ENCODE data around the gene NOX1. TPM values are rescaled to one million over a fixed set of nuclear protein-coding genes. Genes with fewer than 3 reads are reported as not detected.
A peak's percentile ranks its signal among the peaks of the same experiment; 100 is the strongest.
"Not testable (repeated sequence)": the region's sequence is repeated elsewhere in the genome, so short reads cannot be mapped to it uniquely, and the experiment has no call there.

Gene NOX1
- total RNA-seq, 3 donors from 2014 or later, result 27.8 to 109 (median 96.7) TPM

DNA sequence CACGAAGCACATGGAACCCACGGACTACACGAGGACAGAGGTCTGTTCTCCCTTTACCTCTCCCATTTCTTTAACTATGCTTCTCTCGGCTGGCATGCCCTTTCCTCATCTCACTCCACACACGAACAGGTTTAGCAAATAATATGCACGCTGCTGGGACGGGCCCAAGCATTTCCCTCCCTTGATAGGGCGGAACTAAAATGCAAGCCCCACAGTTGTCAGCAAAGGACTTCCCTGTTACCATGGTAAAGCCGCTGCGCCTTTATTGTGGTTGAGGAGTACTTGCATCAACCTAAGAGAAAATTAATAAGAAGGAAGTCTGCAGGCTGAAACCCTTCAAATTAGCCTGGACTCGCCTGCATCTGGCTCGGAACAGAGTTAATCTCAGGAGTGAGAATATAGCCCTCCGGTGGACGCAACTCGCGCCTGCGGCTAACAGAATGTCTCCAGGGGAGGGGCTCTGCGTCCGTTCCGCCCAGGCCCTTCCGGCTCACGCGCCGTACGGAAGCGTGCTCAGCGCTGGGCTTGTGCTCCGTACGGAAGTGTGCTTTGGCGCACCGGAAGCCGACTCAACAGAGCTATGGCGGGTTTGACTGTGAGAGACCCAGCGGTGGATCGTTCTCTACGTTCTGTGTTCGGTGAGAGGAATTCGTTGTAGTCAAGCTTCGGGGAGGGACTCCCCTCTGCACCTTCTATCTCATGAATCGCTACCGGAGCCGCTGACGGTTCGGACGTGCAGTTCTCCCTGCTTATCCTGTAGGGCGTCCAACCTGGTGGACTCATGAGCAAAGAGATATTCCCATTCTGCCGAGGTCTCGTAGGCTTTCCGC is 54.1 kb downstream of the NOX1 start, which contains the start of gene CSTF2:
Gene CSTF2, plus strand, starts transcription at position 555 of the 830 bp plus-strand sequence. Its CDS starts 26 bp downstream, at position 581.
- intact Hi-C loops (cut with DNase I, micrococcal nuclease), result no loop called here
- H3K36me3 ChIP-seq (ENCODE audit: low read depth), result no peaks in the 10 kb centered on the region
- TF ChIP-seq, protein P1, sequence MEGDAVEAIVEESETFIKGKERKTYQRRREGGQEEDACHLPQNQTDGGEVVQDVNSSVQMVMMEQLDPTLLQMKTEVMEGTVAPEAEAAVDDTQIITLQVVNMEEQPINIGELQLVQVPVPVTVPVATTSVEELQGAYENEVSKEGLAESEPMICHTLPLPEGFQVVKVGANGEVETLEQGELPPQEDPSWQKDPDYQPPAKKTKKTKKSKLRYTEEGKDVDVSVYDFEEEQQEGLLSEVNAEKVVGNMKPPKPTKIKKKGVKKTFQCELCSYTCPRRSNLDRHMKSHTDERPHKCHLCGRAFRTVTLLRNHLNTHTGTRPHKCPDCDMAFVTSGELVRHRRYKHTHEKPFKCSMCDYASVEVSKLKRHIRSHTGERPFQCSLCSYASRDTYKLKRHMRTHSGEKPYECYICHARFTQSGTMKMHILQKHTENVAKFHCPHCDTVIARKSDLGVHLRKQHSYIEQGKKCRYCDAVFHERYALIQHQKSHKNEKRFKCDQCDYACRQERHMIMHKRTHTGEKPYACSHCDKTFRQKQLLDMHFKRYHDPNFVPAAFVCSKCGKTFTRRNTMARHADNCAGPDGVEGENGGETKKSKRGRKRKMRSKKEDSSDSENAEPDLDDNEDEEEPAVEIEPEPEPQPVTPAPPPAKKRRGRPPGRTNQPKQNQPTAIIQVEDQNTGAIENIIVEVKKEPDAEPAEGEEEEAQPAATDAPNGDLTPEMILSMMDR (IDR thresholded peaks at IDR 0.05), result no peak
- peak; percentile 84 to 89 (median 87) for DNase-seq
- H3K4me1 ChIP-seq (ENCODE audit: low read depth), result no peaks in the 10 kb centered on the region
- peak; percentile 99 for ATAC-seq
- H3K4me3 ChIP-seq, result peak within 1 kb of the TSS; percentile 32
- H3K9me3 ChIP-seq, result no peaks in the 10 kb centered on the region

DNA sequence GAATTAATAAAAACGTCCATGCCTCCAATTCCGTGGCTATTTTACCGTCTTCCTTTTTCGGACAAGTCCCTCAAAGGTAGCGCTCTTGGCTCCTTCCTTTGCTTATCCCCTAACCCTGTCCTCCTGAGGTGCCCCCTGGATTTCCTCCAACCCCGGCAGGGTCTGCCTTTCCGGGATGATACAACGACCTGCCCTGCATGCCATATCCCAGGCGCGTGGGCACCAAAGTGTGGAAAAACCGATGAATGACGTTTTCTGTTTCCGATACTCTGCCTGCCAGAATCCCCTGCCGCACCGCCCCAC is 54.7 kb downstream of the NOX1 start:
- no peaks in the 10 kb centered on the region for H3K36me3 ChIP-seq (ENCODE audit: low read depth)
- TF ChIP-seq, protein P1 (IDR thresholded peaks at IDR 0.05), result no peak
- intact Hi-C loops (cut with DNase I, micrococcal nuclease), result no loop called here
- DNase-seq (peak in 2 of 3 donors; percentile 11 to 49), ATAC-seq (no peak)
- H3K4me3 ChIP-seq, result no peak overlapping the region
- H3K9me3 ChIP-seq, result no peaks in the 10 kb centered on the region
- no peaks in the 10 kb centered on the region for H3K4me1 ChIP-seq (ENCODE audit: low read depth)

DNA sequence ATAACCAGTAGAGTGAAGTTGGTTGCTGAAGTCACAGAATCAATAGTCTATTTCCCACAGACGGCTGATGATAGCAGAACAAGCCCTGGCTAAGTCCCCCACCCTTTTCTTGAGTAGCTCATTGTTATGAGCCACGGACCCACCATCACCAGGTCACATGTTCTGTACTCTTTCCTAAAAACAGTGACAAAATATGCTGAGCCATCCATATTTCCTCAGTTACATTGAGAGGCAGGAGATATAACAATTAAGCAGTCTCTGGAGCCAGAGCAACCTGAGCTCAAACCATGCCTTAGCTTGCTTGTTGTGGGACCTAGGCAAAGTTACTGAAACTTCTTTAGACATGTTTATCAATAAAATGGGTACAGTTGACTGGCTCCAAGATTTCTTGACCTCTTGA is 56.8 kb downstream of the NOX1 start:
- no peak for ATAC-seq
- H3K4me3 ChIP-seq, result no peak overlapping the region
- intact Hi-C loops (cut with DNase I, micrococcal nuclease), result no loop called here
- no peaks in the 10 kb centered on the region for H3K4me1 ChIP-seq (ENCODE audit: low read depth)
- no peaks in the 10 kb centered on the region for H3K9me3 ChIP-seq
- TF ChIP-seq, protein P1 (IDR thresholded peaks at IDR 0.05), result no peak
- no peaks in the 10 kb centered on the region for H3K36me3 ChIP-seq (ENCODE audit: low read depth)
- no peak for DNase-seq

DNA sequence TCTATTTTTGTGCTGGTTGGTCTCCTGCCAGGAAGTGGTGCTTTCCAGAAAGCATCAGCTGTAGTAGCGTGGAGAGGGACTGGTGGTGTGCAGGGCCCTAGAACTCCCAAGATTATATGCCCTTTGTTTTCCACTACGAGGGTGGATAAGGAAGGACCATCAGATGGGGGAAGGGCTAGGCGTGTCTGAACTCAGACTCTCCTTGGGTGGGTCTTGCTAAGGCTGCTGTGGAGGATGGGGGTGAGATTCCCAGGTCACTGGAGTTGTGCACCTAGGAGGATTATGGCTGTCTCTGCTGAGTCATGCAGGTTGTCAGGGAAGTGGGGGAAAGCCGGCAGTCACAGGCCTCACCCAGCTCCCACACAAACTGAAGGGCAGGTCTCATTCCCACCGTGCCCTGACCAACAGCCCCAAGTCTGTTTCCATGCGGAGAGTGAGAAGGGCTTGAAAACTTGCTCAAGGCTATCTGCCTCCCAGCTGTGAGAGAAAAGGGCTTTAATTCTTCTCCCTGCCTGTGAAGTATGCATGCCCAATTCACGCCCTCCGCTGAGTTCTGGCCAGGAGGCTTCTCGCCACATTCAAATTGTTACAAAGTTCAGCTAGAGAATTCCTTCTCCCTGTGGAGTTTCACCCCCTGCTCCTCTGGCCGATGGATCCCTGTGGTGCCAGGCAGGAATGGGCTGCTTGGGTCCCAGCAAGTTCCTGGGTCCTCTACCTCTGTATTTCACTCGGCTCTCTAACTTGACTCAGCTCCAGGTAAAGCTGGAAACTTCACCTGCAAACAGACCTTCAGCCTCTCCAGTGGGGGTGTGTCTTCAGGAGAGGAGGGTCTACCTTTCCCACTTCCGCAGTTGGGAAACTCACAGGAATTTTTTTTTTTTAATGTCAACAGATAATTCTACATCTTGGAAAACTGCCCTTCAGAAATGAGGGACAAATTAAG is 61.7 kb downstream of the NOX1 start:
- Histone ChIP-seq H3K9me3 (no peaks in the 10 kb centered on the region), H3K4me1 (ENCODE audit: low read depth) (no peaks in the 10 kb centered on the region), H3K36me3 (ENCODE audit: low read depth) (no peaks in the 10 kb centered on the region), H3K4me3 (no peak overlapping the region)
- ATAC-seq, result peak; percentile 85
- DNase-seq, result peak in 2 of 3 donors; percentile 53 to 74
- intact Hi-C loops (cut with DNase I, micrococcal nuclease), result no loop called here
- TF ChIP-seq, protein P1 (IDR thresholded peaks at IDR 0.05), result no peak

DNA sequence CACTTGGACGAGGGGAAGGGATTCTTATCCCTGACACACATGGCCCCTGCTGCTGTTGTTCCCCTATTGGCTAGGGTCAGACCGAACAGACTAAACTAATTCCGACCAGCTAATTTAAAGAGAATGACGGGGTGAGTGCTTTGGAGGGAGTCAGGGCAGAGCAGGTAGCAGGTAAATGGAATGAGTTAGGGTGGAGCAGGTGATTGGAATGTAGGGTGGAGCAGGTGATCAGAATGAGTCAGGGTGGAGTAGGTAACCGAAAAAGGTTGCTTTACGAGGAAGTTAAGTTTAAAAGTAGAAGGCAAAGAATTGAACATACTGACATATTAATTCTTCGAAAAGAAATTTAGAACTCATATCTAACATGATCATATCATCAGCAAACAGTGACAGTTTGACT is 65.9 kb downstream of the NOX1 start:
- DNase-seq; intact Hi-C loops (cut with DNase I, micrococcal nuclease): not testable (repeated sequence)
- ATAC-seq, result peak; percentile 46

DNA sequence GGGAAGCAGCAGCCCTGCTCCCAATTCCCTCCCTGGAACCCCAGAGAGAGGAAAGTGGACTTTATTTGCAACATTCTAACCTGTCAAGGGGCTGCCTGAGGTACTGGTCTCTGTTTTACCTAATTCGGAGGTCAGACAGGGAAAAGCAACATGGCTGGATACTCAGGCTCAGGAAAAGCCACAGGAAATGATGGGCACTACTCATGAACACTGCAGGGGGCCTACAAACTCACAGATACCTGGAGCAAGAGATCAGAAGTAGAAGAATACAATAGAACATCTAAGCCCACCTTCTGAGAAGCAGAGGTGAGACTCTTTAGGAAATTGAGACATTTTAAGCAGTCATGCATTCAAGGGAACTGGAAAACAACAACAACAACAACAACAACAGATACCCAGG is 69.4 kb downstream of the NOX1 start:
- TF ChIP-seq, protein P1 (IDR thresholded peaks at IDR 0.05), result no peak
- DNase-seq (no peak), ATAC-seq (no peak)
- H3K36me3 ChIP-seq (ENCODE audit: low read depth), result no peaks in the 10 kb centered on the region
- intact Hi-C loops (cut with DNase I, micrococcal nuclease), result no loop called here
- H3K4me1 ChIP-seq (ENCODE audit: low read depth), result no peaks in the 10 kb centered on the region
- H3K9me3 ChIP-seq, result no peaks in the 10 kb centered on the region
- no peak overlapping the region for H3K4me3 ChIP-seq

More for the DNA sequence above, 65.9 kb downstream of the NOX1 start:
- not testable (repeated sequence) for H3K9me3 ChIP-seq; H3K4me3 ChIP-seq; H3K4me1 ChIP-seq (ENCODE audit: low read depth); H3K36me3 ChIP-seq (ENCODE audit: low read depth)

Data from mucosa of descending colon (tissue), 3 donors.